Stimulated activated CD8-positive, alpha-beta memory T cell treated with anti-CD3 and anti-CD28 coated beads, Interleukin-7, amount 100 ng/mL, for 48 hours (primary cell): Measurements from ENCODE around the gene GRK5.

Source experiments
- DNase-seq, 2 donors: peaks; one replicate each; pipeline ENCODE4 v3.0.0-alpha.2; 2020; ENCODE audit warnings: low read depth in 1 of 2; ENCODE audit errors: extremely low read depth in 1 of 2

The GRK5 gene

DNA sequence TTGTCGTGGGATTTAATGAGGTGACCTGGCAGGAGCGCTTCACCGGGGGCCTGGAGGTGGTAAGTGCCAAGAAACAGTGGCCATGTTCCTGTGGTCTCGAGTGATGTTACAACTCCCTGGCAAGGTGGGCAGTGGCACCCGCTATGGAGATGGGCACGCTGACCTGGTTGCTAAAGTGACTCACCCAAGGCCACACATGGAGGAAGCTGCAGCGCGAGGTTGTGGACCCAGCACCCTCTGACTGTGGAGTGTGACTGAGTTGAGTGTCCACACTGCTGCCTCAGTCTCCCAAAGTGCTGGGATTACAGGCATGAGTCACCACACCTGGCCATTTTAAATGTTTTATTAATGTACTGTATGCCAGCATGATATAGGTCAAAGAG is 261.9 kb downstream of the GRK5 start:
- DNase-seq, result no peak

DNA sequence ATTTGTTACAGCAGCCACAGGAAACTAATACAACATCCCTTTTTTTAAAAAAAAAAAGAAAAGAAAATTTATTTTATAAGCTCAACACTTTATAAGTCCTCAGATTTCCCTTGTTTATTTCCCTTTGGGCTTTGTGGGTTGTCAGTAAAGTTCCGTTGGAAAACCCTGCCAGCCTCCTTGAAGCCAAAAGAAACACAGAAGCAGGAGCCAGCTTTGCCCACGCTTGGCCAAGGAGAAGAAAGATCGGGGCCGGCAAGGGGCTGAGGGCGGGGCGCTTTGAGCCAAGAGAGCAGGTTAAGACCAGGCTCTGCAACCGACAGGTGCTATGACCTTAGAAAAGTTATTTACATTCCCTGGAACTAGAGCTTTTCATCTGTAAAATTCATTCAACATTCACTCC is 262.5 kb downstream of the GRK5 start:
- no peak for DNase-seq

DNA sequence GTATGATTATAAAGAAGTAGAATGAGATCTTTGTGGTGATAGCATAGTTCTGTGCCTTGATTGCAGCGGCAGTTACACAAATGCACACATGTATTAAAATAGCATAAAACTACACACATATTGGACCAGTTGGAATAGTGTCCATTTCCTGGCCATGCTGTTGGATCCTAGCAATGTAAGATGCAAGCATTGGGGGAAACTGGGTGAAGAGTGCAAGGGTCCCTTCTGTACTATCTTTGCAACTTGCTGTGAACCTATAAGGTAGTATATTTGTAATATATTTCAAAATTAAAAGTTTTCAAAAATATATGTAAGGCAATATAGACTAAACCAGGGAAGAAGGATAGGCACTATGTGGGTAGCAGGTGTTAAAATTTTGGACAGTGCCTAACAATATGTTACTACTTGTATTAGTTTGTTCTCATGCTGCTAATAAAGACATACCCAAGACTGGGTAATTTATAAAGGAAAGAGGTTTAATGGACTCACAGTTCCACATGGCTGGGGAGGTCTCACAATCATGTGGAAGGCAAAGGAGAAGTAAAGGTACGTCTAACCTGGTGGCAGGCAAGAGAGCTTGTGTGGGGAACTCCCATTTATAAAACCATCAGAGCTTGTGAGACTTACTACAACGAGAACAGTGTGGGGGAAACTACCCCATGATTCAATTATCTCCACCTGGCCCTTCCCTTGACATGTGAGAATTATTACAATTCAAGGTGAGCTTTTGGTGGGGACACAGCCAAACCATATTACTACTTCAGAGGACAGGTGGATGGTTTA is 263.7 kb downstream of the GRK5 start:
- no peak for DNase-seq

DNA sequence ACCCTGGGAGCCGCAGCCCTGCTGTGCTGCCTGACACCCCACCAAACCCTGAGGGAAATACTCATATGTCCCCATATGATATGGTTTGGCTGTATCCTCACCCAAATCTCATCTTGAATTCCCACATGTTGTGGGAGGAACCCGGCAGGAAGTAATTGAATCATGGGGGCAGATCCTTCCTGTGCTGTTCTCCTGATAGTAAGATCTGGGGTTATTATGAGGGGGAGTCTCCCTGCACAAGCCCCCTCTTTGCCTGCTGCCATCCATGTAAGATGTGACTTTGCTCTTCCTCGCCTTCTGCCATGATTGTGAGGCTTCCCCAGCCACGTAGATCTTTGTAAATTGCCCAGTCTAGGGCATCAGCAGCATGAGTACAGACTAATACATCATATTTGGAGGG is 266.4 kb downstream of the GRK5 start:
- DNase-seq, result no peak

DNA sequence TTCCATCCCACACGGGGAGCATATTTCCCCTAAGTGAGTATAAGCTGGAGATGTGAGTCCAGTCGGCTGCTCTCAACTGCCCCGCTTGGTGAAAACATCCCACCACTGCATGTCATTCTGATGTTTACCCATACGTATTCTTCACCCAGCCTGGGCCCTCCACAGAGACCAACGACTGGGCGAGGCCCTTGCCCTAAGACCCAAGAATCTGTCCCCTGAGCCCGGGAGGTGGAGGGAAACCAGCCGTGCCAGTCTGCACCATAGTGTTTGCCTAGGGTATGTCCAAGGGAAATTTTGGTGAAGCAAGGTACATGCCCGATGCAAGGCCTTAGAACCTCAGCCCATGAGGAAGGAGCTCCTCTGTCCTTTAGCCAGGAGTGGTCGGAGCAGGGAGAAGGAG is 267.2 kb downstream of the GRK5 start:
- DNase-seq, result no peak

DNA sequence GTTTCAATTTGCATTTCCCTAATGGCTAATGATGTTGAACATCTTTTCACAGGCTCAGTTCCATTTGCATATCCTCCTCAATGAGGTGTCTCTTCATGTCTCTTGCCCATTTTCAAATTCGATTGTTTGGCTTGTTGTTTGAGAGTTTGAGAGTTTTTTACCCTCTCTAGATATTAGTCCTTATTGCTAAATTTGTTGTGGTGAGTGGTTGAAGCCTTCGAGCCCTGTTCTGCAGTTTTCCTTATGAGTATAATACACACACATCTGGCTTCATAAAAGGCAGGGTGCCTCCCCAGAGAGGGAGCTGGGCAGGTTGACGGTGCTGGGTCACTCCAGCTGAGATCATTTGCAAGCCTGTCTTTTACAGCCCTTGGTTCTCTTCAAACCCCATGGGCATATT is 270.1 kb downstream of the GRK5 start:
- no peak for DNase-seq

DNA sequence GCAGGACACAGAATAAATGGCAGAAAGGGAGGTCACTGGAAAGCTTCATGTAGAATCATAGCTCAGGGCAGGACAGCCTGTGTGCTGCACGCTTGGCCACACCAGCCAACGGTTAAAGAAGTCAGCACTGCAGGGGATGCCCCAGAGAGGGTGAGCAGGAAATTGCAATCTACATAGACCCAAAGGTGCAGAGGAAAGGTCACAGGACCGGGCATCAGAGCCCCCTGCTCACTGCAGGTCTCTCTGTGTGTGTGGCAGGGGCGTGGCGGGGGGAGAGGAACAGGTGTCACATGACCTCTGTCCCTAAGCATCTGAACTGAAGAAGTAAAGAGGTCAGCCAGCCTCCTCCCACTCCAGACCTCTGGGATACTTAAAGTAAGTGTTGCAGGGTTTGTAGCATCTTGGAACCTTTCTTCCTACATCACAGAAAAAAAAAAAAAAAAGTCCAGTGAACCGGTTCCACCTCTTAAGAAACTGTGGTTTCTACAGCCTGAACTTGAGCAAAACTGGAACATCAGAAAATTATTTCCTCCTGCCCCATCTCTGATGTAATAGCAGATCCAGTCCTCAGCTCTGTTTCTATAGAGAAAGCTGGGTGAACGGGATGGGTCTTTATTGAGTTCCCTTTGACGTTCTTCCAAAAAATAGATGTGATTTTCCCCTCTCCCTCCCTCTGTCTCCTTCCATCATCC is 270.9 kb downstream of the GRK5 start:
- DNase-seq, result no peak

DNA sequence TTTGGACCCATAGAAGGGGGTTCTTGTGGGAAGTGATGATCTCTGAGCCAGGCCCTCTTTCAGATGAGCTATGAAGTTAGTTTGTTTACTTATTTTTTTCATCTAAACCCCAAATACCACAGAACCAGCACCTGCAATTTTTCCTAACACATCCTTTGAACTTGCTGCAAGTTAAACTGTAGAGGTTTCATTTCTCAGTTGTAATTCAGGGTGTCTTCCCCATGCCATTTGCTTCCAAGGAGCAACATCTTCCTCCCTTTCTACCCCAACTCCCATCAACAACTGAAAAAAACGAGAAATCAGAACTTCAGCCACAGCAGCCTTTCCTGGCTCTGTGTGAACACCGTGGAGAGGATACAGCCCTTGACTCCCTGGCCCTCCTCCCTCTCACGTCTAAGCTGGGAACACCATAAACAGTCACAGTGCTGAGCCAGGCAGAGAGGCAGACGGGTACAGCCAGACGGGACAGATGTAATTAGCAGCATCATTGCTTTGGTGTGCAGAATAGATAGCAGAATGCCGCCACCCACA is 271.5 kb downstream of the GRK5 start:
- no peak for DNase-seq

DNA sequence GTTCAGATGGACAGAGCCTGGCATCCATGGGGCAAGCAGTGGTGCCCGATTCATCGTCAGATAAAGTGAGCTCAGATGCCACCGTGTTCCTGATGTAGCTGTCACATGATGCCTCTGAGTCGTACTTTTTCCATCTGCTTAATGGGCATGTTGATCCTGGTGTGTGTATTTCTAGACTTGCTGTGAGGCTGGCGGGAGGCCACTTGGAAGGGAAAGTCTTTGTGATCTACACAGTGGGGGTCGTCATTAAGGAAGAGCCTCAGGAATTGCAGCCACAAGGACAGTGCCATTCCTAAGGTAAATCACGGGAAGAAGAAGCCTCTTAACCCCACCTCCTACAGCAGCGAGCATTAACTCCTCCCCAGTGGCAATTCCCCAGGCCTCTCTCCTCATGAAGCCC is 272.2 kb downstream of the GRK5 start:
- DNase-seq, result no peak

DNA sequence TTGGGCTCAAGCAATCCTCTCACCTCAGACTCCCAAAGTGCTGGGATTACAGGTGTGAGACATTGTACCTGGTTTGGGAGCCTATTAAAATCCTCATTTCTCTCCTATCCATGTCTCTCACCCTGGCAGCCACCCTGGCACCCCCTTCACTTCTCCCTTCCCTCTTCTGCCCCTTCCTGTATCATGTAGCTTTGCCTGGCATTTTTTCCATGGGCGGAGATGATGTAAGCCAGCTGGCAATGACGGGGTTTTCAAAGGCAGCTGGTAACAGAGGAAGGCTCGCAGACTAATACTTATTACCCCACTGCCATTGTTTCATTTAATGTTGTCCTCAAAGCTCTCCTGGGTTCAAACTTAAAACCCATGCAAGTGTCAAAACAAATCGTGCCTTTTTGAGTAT is 273.3 kb downstream of the GRK5 start:
- no peak for DNase-seq

DNA sequence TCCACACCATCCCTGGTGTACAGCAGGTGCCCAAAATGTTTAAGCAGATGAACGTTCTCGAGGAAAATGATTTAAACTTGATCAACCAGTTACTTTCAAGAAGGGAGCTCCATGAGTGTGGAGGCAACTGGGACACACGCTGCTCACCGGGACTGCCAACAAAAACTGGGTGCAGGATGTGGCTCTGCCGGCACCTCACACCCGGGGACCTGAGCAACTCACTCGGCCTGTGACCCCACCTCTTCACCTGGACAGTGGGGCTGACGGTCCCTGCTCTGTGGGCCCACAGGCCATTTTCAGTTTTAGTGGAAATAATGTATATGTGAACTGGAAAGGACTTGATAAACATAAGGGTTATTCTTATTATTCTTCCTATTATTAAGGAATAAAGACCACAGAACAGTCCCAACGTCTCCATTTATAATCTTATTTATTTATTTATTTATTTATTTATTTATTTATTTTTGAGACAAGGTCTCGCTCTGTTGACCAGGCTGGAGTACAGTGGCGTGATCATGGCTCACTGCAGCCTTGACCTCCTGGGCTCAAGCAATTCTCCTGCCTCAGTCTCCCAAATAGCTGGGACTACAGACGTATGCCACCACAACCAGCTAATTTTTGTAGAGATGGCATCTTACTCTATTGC is 274.5 kb downstream of the GRK5 start:
- DNase-seq, result no peak

DNA sequence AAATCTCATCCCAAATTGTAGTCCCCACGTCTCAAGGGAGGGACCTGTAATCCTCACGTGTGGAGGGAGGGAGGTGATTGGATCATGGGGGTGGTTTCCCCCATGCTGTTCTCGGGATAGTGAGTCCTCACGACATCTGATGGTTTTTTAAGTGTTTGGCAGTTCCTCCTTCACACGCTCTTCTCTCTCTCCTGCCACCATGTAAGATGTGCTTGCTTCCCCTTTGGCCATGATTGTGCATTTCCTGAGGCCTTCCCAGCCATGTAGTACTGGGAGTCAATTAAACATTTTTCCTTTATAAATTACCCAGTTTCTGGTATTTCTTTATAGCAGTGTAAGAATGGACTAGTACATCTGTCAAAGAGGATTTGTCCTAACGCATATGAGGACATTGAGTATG is 275.6 kb downstream of the GRK5 start:
- DNase-seq, result no peak

DNA sequence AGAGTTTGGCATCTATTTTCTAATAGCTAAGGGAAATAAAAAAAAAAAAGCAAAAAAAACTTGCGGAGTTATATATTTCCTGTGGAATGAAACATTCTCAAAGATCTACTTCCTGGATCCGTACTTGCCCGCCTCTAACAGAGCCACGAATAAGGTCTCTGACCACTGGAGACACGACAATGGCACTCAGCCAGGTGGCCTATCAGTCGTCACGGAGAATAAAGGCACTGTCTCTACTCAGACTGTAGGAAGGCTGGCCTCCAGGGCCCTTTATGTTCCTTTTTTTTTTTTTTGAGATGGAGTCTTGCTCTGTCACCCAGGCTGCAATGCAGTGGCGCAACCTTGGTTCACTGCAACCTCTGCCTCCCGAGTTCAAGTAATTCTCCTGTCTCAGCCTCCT is 276.5 kb downstream of the GRK5 start:
- DNase-seq, result no peak

DNA sequence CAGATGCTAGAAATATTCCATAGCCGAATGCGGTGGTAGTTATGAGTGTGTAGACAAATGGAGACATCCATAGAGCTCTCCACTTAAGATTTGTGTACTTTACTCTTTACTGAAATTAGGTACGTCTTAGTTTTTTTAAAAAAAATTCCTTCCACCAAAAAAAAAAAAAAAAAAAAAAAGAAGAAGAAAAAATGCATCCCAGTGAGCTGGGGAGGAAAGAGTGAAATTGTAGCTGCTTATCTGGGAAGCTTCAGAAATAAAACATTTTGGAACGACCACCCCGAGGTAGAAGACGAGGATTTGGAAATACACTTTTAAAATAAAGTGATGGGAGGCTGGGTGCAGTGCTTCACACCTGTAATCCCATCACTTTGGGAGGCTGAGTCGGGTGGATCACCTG is 281.3 kb downstream of the GRK5 start:
- DNase-seq, result no peak

DNA sequence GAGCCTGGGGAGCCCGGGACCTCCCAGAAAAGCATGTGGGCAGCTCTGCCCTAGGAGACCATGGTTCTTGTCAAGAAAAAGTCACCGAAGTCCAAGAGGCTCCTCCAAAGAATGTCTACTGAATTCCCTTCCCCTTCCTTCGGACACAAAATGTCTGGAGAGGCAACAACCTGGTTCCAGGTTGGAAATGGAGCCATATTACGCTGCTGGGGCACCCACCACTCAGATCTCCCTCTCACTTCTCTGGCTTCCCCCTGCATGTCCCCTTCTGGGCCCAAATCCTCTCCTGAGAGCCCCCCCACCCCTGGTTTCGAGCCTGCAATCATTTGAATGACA is 282.6 kb downstream of the GRK5 start:
- DNase-seq, result no peak

DNA sequence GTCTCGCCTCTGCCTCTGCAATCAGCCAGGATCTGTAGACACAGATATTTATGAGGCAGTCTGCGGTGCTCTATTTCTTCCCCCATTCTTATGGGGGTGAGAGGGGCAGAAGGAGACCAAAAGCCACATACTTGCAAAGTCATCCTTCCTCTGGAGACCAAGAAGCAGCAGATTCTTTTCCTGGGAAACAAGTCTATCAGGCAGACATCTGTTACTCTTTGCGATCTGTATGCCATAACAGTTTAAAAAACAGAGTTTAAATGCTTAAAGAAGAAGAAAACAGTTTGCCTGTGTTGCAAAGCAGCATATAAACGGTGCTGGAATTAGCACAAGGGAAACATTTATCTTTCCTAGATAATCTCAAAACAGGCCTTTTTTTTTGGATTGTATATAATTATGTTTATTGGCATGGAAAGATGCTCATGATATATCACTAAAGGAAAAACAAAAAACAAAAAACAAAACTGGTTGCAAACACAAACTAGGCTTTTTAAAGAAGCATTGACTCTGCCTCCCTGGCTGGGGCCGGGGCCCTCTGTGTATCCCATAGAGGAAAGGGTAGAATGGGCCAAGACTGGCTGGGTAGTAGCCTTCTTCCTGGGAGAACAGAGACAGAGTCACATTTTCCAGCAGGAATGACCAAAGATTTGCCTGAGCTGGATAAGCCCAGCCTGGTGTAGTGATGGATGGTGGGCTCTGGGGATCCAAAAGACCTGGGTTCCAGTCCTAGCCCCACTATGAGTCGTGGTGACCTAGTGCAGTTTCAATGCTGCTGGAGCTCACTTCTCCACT is 284.8 kb downstream of the GRK5 start:
- no peak for DNase-seq

DNA sequence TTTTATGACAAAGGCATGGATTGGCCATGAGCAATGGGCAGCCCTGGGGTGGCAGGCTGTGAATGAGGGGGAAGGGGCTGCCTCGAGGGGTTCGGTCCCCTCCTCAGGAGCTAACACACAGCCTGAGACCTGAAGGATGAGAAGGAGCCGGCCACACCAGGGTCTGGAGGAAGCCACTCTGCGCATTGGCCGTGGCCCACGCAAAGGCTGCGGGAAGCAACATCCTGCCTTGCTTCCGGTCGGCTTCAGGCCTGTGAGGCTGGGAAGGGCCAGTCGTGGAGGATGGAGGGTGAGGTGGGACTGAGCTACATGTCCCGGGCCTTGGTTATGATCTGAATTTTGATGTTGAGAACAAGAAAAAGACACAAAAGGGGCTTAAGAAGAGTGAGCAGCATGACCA is 285.8 kb downstream of the GRK5 start:
- no peak for DNase-seq

DNA sequence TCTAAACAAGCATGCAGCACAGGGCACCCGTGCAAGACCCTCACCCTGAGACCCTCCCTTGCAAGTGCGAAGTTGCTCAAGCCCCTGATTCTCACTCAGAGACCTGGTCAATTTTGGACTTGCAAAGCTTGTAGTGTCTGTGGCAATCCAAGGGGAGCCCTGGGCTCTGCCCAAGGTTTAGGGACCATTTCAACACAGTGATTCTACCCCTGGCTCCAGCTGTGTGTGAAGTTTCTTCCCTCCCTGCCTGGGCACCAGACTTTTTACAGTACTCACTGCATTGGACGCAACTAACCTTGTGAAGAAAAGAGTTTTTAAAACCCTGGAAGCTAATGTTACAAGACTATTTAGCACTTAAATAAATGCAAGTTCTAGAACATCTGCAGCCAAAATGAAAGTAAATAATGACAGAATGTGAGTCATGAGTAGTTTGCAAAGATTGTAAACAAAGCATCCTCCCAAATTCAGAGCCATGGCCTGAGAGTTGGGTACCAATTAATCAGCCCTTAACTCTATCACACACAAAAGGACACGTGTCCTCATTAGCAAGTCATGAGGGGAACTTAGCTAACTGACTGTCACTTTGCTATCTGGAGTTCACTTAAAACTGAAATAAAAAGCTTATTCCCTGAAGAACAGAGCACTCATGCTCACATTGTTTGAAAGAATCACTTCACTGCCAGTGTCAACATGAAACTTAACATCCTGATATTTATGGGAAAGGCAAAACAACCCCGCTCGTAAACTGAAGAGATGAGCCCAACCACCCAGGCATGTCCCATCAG is 287.1 kb downstream of the GRK5 start:
- DNase-seq, result no peak

DNA sequence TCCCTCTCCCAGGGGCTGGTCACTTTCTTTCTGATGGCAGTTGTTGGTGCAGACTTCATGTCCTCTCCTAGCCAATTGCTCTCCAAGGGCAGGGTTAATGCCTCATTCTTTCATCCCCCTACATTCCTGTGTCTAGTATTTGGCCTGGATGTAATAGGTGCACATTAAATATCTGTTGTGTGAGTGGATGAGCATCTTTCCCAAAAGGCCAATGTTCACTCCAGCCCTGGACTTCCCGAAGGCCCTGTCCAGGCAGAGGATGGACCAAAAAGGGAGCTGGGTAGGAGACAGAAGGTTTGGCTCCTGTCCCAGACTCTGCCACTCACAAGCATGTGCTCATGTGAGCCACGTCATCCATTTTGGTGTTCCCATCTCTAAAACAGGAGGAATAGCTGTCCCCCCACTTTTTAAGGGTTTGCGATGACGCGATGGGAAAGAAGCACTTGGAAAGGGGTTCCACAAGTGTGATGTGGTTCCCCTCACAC is 287.7 kb downstream of the GRK5 start:
- DNase-seq, result no peak

DNA sequence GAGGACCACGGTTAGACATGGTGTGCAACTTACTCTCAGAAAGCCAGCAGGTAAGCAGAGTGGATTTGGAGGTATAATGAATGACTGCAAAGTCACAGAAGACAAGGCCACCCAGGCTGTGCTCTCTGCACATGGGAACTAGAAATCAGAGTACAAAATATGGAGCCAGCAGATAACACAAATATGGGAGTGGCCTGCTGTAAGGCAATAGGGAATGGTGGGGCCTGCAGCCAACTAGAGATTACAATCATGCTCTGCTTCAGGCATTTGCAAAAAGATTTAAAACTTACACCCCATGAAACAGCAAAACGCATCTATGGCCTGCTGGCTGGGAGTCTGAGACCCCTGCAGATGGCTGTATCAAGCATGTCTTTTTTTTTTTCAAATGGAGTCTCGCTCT is 288.2 kb downstream of the GRK5 start:
- no peak for DNase-seq
